Testis (tissue), 2 donors: ENCODE results near the gene RFX5.

Source experiments
- POLR2A ChIP-seq: fragments of 450-650 bp; IDR thresholded peaks from one replicate; pipeline ENCODE4 v1.6.1; 2017; ENCODE audit warnings: antibody characterized with exemption, mild to moderate bottlenecking, moderate library complexity
- TF ChIP-seq, protein P1 (sequence below), 3 experiments: fragments of 450-650 bp in 2 of 3; fragments of 200-600 bp in 1 of 3; sonication (generic) in 1 of 3; IDR thresholded peaks; one replicate each; pipeline ENCODE4 v1.5.1; 2016 to 2019; ENCODE audit warnings: antibody characterized with exemption in 3 of 3, mild to moderate bottlenecking in 2 of 3, moderate library complexity in 1 of 3

DNA sequence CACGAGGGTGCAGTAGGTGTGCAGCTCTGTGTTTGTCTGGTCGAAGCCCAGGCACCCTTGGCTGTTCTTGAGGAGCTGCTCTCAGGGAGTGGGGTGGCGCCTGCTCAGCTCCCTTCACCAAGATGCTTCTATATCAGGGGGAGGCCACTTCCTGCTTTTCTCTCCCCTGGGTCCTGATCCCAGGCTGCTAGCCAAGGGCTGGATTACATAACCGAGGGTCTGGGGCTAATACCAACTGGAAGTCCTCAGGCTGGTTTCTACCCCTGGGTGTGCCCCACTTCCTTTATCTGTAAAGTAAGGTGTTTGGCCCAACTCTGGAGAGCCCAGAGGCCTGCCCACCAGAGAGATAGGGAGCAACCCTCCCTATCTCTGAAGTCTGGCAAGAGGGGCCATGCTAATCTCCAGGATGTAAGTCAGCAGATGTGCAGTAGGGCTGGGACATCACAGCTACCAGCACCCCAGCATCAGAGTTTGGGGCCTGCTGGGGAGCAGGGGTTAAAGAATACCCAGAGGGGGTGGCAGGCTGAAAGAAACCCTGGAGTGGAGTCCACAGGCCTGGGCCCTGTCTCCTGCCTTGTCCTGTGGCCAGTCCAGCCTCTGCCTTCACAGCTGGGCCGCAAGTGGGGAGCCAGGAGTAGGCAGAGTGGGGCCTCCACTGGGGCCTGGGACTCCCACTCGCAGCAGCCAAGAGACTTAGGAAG lies 23.3 kb upstream of the RFX5 start:
- TF ChIP-seq, protein P1, sequence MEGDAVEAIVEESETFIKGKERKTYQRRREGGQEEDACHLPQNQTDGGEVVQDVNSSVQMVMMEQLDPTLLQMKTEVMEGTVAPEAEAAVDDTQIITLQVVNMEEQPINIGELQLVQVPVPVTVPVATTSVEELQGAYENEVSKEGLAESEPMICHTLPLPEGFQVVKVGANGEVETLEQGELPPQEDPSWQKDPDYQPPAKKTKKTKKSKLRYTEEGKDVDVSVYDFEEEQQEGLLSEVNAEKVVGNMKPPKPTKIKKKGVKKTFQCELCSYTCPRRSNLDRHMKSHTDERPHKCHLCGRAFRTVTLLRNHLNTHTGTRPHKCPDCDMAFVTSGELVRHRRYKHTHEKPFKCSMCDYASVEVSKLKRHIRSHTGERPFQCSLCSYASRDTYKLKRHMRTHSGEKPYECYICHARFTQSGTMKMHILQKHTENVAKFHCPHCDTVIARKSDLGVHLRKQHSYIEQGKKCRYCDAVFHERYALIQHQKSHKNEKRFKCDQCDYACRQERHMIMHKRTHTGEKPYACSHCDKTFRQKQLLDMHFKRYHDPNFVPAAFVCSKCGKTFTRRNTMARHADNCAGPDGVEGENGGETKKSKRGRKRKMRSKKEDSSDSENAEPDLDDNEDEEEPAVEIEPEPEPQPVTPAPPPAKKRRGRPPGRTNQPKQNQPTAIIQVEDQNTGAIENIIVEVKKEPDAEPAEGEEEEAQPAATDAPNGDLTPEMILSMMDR (IDR thresholded peaks at IDR 0.05) = no peak
- no peak for TF ChIP-seq POLR2A
